Measurements from ENCODE around the gene ACSL1.
"Not testable (repeated sequence)": the region's sequence is repeated elsewhere in the genome, so short reads cannot be mapped to it uniquely, and the experiment has no call there.

The ACSL1 gene

GRCh38 chr4:184790826-184791225, 34.9 kb downstream of the ACSL1 start:
- no peak for DNase-seq (ENCODE audit: low read depth in 2 of 2)

GRCh38 chr4:184787766-184788503, 37.8 kb downstream of the ACSL1 start:
- no peak for DNase-seq (ENCODE audit: low read depth in 2 of 2)

GRCh38 chr4:184785813-184786212, 40.0 kb downstream of the ACSL1 start:
- no peak for DNase-seq (ENCODE audit: low read depth in 2 of 2)

GRCh38 chr4:184784628-184785257, 41.0 kb downstream of the ACSL1 start:
- no peak for DNase-seq (ENCODE audit: low read depth in 2 of 2)

- DNase-seq (ENCODE audit: low read depth in 2 of 2) = no peak
These were observed 42.9 kb downstream of the ACSL1 start for GRCh38 chr4:184782731-184783373.

GRCh38 chr4:184779160-184779559, 46.6 kb downstream of the ACSL1 start:
- not testable (repeated sequence) for DNase-seq (ENCODE audit: low read depth in 2 of 2)

GRCh38 chr4:184778325-184778724, 47.4 kb downstream of the ACSL1 start:
- no peak for DNase-seq (ENCODE audit: low read depth in 2 of 2)

GRCh38 chr4:184776821-184777220, 48.9 kb downstream of the ACSL1 start:
- DNase-seq (ENCODE audit: low read depth in 2 of 2) = no peak

- no peak for DNase-seq (ENCODE audit: low read depth in 2 of 2)
These were observed 49.8 kb downstream of the ACSL1 start for GRCh38 chr4:184775854-184776555.

- no peak for DNase-seq (ENCODE audit: low read depth in 2 of 2)
These were observed 51.6 kb downstream of the ACSL1 start for GRCh38 chr4:184774152-184774551.

GRCh38 chr4:184771416-184771815, 54.4 kb downstream of the ACSL1 start:
- DNase-seq (ENCODE audit: low read depth in 2 of 2) = no peak

- DNase-seq (ENCODE audit: low read depth in 2 of 2) = no peak
These were observed 56.5 kb downstream of the ACSL1 start for GRCh38 chr4:184769141-184769765.

GRCh38 chr4:184768296-184768695, 57.5 kb downstream of the ACSL1 start:
- no peak for DNase-seq (ENCODE audit: low read depth in 2 of 2)

GRCh38 chr4:184766446-184766845, 59.3 kb downstream of the ACSL1 start:
- no peak for DNase-seq (ENCODE audit: low read depth in 2 of 2)

GRCh38 chr4:184765473-184766340, 60.1 kb downstream of the ACSL1 start:
- DNase-seq (ENCODE audit: low read depth in 2 of 2) = no peak

- no peak for DNase-seq (ENCODE audit: low read depth in 2 of 2)
These were observed 61.2 kb downstream of the ACSL1 start for GRCh38 chr4:184764601-184765000.

GRCh38 chr4:184763150-184763780, 62.5 kb downstream of the ACSL1 start:
- DNase-seq (ENCODE audit: low read depth in 2 of 2) = no peak

GRCh38 chr4:184762100-184762499, 63.7 kb downstream of the ACSL1 start:
- peak in 1 of 2 donors; percentile 7 for DNase-seq (ENCODE audit: low read depth in 2 of 2)

- no peak for DNase-seq (ENCODE audit: low read depth in 2 of 2)
These were observed 65.1 kb downstream of the ACSL1 start for GRCh38 chr4:184760681-184761080.

GRCh38 chr4:184757810-184758209, 68.0 kb downstream of the ACSL1 start:
- DNase-seq (ENCODE audit: low read depth in 2 of 2) = no peak

Data from stimulated activated CD8-positive, alpha-beta memory T cell treated with anti-CD3 and anti-CD28 coated beads, Interleukin-15, amount 100 ng/mL, for 48 hours (primary cell).